Activated CD4-positive, alpha-beta T cell treated with anti-CD3 and anti-CD28 coated beads for 4 hours (primary cell): Measurements from ENCODE around the gene EPB41L3.
"Not testable (repeated sequence)": the region's sequence is repeated elsewhere in the genome, so short reads cannot be mapped to it uniquely, and the experiment has no call there.

ENCODE experiments used
- DNase-seq, 2 donors: peaks; one replicate each; pipeline ENCODE4 v3.0.0-alpha.2; 2020

Gene EPB41L3

GRCh38 chr18:5530629-5531178 lies 13.1 kb downstream of the EPB41L3 start:
- DNase-seq, result no peak

- no peak for DNase-seq
Measured at GRCh38 chr18:5529471-5529870, 14.3 kb downstream of the EPB41L3 start.

GRCh38 chr18:5527603-5528002 lies 16.2 kb downstream of the EPB41L3 start:
- DNase-seq, result no peak

GRCh38 chr18:5524660-5525059 lies 19.1 kb downstream of the EPB41L3 start:
- no peak for DNase-seq

GRCh38 chr18:5521000-5521399 lies 22.8 kb downstream of the EPB41L3 start:
- no peak for DNase-seq

GRCh38 chr18:5520464-5520863 lies 23.3 kb downstream of the EPB41L3 start:
- DNase-seq, result no peak

- no peak for DNase-seq
Measured at GRCh38 chr18:5519448-5520298, 24.1 kb downstream of the EPB41L3 start.

GRCh38 chr18:5518899-5519371 lies 24.9 kb downstream of the EPB41L3 start:
- no peak for DNase-seq

- DNase-seq, result no peak
Measured at GRCh38 chr18:5518179-5518770, 25.5 kb downstream of the EPB41L3 start.

GRCh38 chr18:5516841-5517240 lies 27.0 kb downstream of the EPB41L3 start:
- no peak for DNase-seq

- no peak for DNase-seq
Measured at GRCh38 chr18:5515011-5515784, 28.6 kb downstream of the EPB41L3 start.

- no peak for DNase-seq
Measured at GRCh38 chr18:5513947-5514346, 29.9 kb downstream of the EPB41L3 start.

GRCh38 chr18:5512176-5512575 lies 31.6 kb downstream of the EPB41L3 start:
- DNase-seq, result no peak

GRCh38 chr18:5511541-5511940 lies 32.3 kb downstream of the EPB41L3 start:
- DNase-seq, result not testable (repeated sequence)

- DNase-seq, result no peak
Measured at GRCh38 chr18:5510135-5510846, 33.5 kb downstream of the EPB41L3 start.

- DNase-seq, result no peak
Measured at GRCh38 chr18:5508821-5509220, 35.0 kb downstream of the EPB41L3 start.

- no peak for DNase-seq
Measured at GRCh38 chr18:5507756-5508155, 36.0 kb downstream of the EPB41L3 start.

- DNase-seq, result no peak
Measured at GRCh38 chr18:5506174-5506573, 37.6 kb downstream of the EPB41L3 start.

- no peak for DNase-seq
Measured at GRCh38 chr18:5503740-5504139, 40.1 kb downstream of the EPB41L3 start.

GRCh38 chr18:5500158-5500939 lies 43.4 kb downstream of the EPB41L3 start:
- no peak for DNase-seq

- DNase-seq, result no peak
Measured at GRCh38 chr18:5498452-5498851, 45.3 kb downstream of the EPB41L3 start.

GRCh38 chr18:5496305-5496704 lies 47.5 kb downstream of the EPB41L3 start:
- no peak for DNase-seq
